ENCODE data around the gene PRSS53. TPM values are rescaled to one million over a fixed set of nuclear protein-coding genes. Genes with fewer than 3 reads are reported as not detected.

PRSS53 gene
- total RNA-seq, 2 donors from 2014 or later, result 2.5 TPM

- Histone ChIP-seq H3K9me3 (no peaks in the 10 kb centered on the region), H3K27me3 (replicated peaks; ENCODE audit: insufficient read depth) (no peaks in the 10 kb centered on the region), H3K4me3 (no peak overlapping the region), H3K36me3 (peaks cover 0 to 28% of the 10 kb centered on the region in 2 donors), H3K27ac (no peak overlapping the region), H3K4me1 (replicated peaks) (no peaks in the 10 kb centered on the region)
- no peak for TF ChIP-seq POLR2AphosphoS5 (IDR thresholded peaks at IDR 0.05)
- TF ChIP-seq CTCF (IDR thresholded peaks at IDR 0.05), result no peak
- no peak for TF ChIP-seq POLR2A (IDR thresholded peaks at IDR 0.05)
- intact Hi-C loops (cut with DNase I), result no loop called here
- WGBS, result 79% methylated on average over 14 of the region's 14 CpGs
- no peak for DNase-seq (ENCODE audit: low spot score)
Measured at GRCh38 chr16:31082368-31083045, 6.2 kb downstream of the PRSS53 start.

- TF ChIP-seq POLR2AphosphoS5 (IDR thresholded peaks at IDR 0.05) (no peak), POLR2A (IDR thresholded peaks at IDR 0.05) (no peak), CTCF (IDR thresholded peaks at IDR 0.05) (no peak)
- 75% methylated on average over 23 of the region's 26 CpGs for WGBS
Measured at GRCh38 chr16:31081428-31082351, 7.1 kb downstream of the PRSS53 start.

GRCh38 chr16:31080756-31081419 lies 7.9 kb downstream of the PRSS53 start:
- no peak for DNase-seq (ENCODE audit: low spot score)
- H3K9me3 ChIP-seq, result no peaks in the 10 kb centered on the region
- no peaks in the 10 kb centered on the region for H3K27me3 ChIP-seq (replicated peaks; ENCODE audit: insufficient read depth)
- 98% methylated on average over 9 of the region's 13 CpGs for WGBS
- TF ChIP-seq POLR2AphosphoS5 (IDR thresholded peaks at IDR 0.05), result no peak
- TF ChIP-seq CTCF (IDR thresholded peaks at IDR 0.05), result no peak
- no peak for TF ChIP-seq POLR2A (IDR thresholded peaks at IDR 0.05)
- intact Hi-C loops (cut with DNase I), result no loop called here
- H3K4me1 ChIP-seq (replicated peaks), result no peaks in the 10 kb centered on the region
- H3K4me3 ChIP-seq, result no peak overlapping the region
- peaks cover 8 to 40% of the 10 kb centered on the region in 2 donors for H3K36me3 ChIP-seq
- H3K27ac ChIP-seq, result no peak overlapping the region

More at GRCh38 chr16:31081428-31082351, 7.1 kb downstream of the PRSS53 start:
- Histone ChIP-seq H3K27ac (no peak overlapping the region), H3K36me3 (peaks cover 4 to 36% of the 10 kb centered on the region in 2 donors), H3K9me3 (no peaks in the 10 kb centered on the region), H3K4me1 (replicated peaks) (no peaks in the 10 kb centered on the region), H3K27me3 (replicated peaks; ENCODE audit: insufficient read depth) (no peaks in the 10 kb centered on the region), H3K4me3 (no peak overlapping the region)
- no peak for DNase-seq (ENCODE audit: low spot score)
- intact Hi-C loops (cut with DNase I), result no loop called here

- H3K4me3 ChIP-seq, result no peak overlapping the region
- no peaks in the 10 kb centered on the region for H3K9me3 ChIP-seq
- intact Hi-C loops (cut with DNase I), result no loop called here
- DNase-seq (ENCODE audit: low spot score), result no peak
- no peaks in the 10 kb centered on the region for H3K27me3 ChIP-seq (replicated peaks; ENCODE audit: insufficient read depth)
- H3K27ac ChIP-seq, result no peak overlapping the region
- H3K36me3 ChIP-seq, result peaks cover 8 to 40% of the 10 kb centered on the region in 2 donors
- H3K4me1 ChIP-seq (replicated peaks), result peaks cover 3% of the 10 kb centered on the region
- WGBS, result 95% methylated on average over 37 of the region's 40 CpGs
- TF ChIP-seq POLR2A (IDR thresholded peaks at IDR 0.05), result no peak
Measured at GRCh38 chr16:31080035-31080629, 8.6 kb downstream of the PRSS53 start.
